ENCODE results near the gene CRIP1.

The CRIP1 gene

GRCh38 chr14:105453847-105454246 lies 32.8 kb upstream of the CRIP1 start:
- no peaks in the 10 kb centered on the region for H3K27me3 ChIP-seq
- intact Hi-C loops (cut with DNase I; ENCODE audit: low total_unique reads): no loop called here
- no peak overlapping the region for H3K27ac ChIP-seq
- H3K36me3 ChIP-seq: peaks cover 20 to 92% (median 70%) of the 10 kb centered on the region in 3 donors
- no peak overlapping the region for H3K4me3 ChIP-seq
- peaks cover 0 to 5% (median 3%) of the 10 kb centered on the region in 4 donors for H3K4me1 ChIP-seq
- DNase-seq: no peak
- no peaks in the 10 kb centered on the region for H3K9me3 ChIP-seq
- TF ChIP-seq CTCF (IDR thresholded peaks at IDR 0.05): no peak

- no peak overlapping the region for H3K27ac ChIP-seq
- peaks cover 20 to 84% (median 67%) of the 10 kb centered on the region in 3 donors for H3K36me3 ChIP-seq
- no peaks in the 10 kb centered on the region for H3K9me3 ChIP-seq
- no peaks in the 10 kb centered on the region for H3K4me1 ChIP-seq
- DNase-seq: no peak
- no peak overlapping the region for H3K4me3 ChIP-seq
- no peak for TF ChIP-seq CTCF (IDR thresholded peaks at IDR 0.05)
- no peaks in the 10 kb centered on the region for H3K27me3 ChIP-seq
- intact Hi-C loops (cut with DNase I; ENCODE audit: low total_unique reads): no loop called here
These were observed 31.5 kb upstream of the CRIP1 start for GRCh38 chr14:105455086-105455640.

- no peaks in the 10 kb centered on the region for H3K9me3 ChIP-seq
- H3K4me1 ChIP-seq: no peaks in the 10 kb centered on the region
- no peak overlapping the region for H3K27ac ChIP-seq
- TF ChIP-seq CTCF (IDR thresholded peaks at IDR 0.05): no peak
- no peak overlapping the region for H3K4me3 ChIP-seq
- no peaks in the 10 kb centered on the region for H3K27me3 ChIP-seq
- intact Hi-C loops (cut with DNase I; ENCODE audit: low total_unique reads): loop anchor here (2.0 kb wide), 1 partner anchor 67 kb away; no protein-coding TSS in a partner anchor
- peaks cover 29 to 84% (median 67%) of the 10 kb centered on the region in 3 donors for H3K36me3 ChIP-seq
- DNase-seq: no peak
These were observed 30.7 kb upstream of the CRIP1 start for GRCh38 chr14:105455766-105456660.

GRCh38 chr14:105456736-105457617 lies 29.7 kb upstream of the CRIP1 start:
- Histone ChIP-seq H3K27me3 (no peaks in the 10 kb centered on the region), H3K27ac (no peak overlapping the region), H3K36me3 (peaks cover 34 to 87% (median 71%) of the 10 kb centered on the region in 3 donors), H3K4me3 (no peak overlapping the region), H3K4me1 (no peaks in the 10 kb centered on the region), H3K9me3 (no peaks in the 10 kb centered on the region)
- no peak for DNase-seq
- no peak for TF ChIP-seq CTCF (IDR thresholded peaks at IDR 0.05)
- intact Hi-C loops (cut with DNase I; ENCODE audit: low total_unique reads): loop anchor here (2.0 kb wide), 1 partner anchor 66 kb away; no protein-coding TSS in a partner anchor

GRCh38 chr14:105458010-105458409 lies 28.7 kb upstream of the CRIP1 start:
- no peak overlapping the region for H3K27ac ChIP-seq
- intact Hi-C loops (cut with DNase I; ENCODE audit: low total_unique reads): no loop called here
- no peak for DNase-seq
- H3K36me3 ChIP-seq: peaks cover 34 to 87% (median 80%) of the 10 kb centered on the region in 3 donors
- H3K4me3 ChIP-seq: no peak overlapping the region
- no peaks in the 10 kb centered on the region for H3K4me1 ChIP-seq
- no peaks in the 10 kb centered on the region for H3K9me3 ChIP-seq
- no peak for TF ChIP-seq CTCF (IDR thresholded peaks at IDR 0.05)
- H3K27me3 ChIP-seq: no peaks in the 10 kb centered on the region
